GM20000 (cell line): ENCODE data around the gene ZFYVE26.

ENCODE experiments used
- DNase-seq: peaks from one replicate; pipeline ENCODE4 v3.0.0; 2012; ENCODE audit warnings: low spot score
- TF ChIP-seq, protein P1 (sequence below): IDR thresholded peaks from 2 replicates; pipeline ENCODE4 v1.5.1; 2012; ENCODE audit warnings: mild to moderate bottlenecking, control low read depth; ENCODE audit errors: extremely low read depth, missing control alignments

The ZFYVE26 gene

DNA sequence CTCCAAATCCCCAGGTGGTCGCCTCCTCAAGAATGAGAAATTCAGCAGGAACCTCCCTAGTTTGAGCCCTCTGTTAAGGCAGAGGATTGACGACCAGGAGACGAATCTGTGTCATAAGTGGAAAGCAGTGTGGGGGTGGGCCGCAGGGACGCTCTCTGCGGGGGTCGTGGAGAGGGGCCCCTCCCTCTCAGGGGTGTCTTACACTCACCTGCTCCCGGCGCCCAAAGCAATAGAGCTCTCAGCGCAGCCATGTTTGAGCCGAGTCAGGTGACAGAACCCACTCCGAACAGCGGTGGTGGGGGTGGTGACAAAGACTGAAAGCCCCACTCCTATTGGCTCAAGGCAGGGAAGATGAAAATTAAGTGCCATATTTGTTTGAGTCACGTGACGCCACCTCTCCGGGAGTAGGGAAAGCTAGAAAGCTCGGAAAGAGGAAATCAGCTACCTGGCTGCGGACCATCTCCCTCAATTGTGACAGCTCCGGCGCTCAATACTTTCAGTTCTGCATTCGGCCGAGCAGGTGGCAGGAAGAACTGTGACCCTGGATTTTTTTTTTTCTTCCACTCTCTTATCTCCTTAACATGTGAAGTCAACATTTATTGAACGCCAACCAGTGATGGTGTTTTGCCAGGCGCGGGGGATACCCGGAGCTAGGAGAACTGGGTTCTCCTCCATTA lies at the start of gene ZFYVE26:
TSS of gene ZFYVE26 (minus strand) at position 265 of the 677 bp plus-strand sequence. CDS start 627 bp downstream, outside the sequence.
- TF ChIP-seq, protein P1, sequence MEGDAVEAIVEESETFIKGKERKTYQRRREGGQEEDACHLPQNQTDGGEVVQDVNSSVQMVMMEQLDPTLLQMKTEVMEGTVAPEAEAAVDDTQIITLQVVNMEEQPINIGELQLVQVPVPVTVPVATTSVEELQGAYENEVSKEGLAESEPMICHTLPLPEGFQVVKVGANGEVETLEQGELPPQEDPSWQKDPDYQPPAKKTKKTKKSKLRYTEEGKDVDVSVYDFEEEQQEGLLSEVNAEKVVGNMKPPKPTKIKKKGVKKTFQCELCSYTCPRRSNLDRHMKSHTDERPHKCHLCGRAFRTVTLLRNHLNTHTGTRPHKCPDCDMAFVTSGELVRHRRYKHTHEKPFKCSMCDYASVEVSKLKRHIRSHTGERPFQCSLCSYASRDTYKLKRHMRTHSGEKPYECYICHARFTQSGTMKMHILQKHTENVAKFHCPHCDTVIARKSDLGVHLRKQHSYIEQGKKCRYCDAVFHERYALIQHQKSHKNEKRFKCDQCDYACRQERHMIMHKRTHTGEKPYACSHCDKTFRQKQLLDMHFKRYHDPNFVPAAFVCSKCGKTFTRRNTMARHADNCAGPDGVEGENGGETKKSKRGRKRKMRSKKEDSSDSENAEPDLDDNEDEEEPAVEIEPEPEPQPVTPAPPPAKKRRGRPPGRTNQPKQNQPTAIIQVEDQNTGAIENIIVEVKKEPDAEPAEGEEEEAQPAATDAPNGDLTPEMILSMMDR: no peak
- peak; percentile 87 for DNase-seq

DNA sequence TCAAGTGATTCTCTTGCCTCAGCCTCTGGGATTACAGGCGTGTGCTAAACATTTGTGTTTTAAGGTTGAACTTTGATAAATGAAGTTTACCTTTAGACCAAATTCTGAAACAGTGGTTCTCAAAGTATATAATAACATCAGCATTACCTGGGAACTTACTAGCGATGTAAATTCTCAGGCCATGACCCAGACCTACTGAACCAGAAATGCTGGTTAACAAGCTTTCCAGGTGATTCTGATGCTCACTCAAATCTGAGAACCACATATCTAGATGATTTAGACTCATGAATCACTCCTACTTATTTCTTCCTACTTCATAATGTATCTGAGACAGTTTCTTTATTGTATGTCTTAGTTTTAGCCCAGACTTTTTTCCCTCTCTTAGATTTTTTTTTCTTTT lies 46.8 kb upstream of the ZFYVE26 start:
- DNase-seq: no peak
- TF ChIP-seq, protein P1: no peak

DNA sequence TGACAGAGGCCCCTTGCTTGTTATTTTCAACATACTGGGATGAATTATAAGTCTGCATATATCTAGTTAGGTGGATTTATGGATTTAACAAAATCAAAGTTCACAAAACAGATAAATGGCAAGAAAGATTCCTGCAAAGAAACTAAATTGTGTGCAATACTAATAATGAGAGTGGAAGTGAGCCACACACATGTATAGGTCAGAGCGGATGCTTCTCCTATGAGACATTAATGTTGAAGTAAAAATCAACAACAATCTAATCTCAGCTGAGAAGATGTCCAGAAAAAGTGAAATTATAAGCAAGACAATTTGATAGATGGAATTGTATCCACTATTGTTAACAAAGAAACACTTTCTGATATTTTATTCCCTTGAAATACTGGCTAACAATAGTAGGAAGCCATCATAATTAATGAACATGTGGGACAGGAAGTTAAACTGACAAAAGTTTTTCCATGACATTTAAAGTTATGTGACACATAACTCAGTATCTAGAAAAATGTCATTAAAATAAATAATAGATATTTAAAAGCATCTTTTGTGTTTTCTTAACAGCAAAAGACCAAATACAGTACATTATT lies 42.9 kb upstream of the ZFYVE26 start:
- no peak for DNase-seq
- TF ChIP-seq, protein P1: no peak

DNA sequence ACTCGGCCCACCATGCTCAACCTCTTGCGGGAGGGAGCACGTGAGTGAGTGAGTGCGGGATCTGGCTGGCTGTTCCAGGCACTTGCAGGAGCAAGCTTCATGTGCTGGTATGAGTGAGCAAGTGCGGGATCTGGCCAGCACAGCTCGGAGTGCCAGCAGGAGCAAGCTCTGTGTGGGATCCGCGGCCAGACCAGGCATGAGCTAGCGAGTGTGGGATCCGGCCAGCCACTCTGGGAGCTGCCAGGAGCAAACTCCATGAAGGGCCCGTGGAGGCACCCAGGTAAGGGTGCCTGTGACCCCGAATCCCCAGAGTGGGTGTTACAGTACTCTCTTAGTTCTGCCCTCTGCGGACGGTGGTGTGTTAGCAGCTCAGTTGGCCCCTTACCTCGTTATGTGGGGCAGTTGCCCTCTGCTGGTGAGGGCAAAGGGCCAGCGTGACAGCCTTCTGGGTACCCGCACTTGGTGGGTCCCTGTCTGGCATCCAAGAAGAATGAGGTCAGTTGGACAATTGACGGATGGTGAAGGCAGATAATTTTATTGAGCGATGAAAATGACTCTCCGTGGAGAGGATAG lies 41.5 kb upstream of the ZFYVE26 start:
- TF ChIP-seq, protein P1: no peak

DNA sequence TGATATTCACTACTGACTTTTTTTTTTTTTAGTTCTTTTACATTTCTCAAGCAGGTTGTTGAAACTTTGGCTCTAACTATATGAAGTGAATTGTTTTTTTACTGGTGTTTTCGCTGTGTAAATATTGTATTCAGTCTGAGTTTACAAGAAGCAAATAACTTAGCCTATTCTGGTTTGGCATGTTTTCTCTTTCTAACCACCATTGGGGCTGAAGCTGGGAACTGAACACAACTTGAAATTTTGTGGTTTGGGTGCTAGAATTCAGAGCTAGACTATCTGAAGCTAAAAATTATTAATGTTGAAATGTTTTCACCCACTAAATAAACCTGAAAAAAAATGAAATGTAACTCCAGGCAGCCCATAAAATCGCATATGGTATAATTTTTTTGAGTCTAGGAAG lies 40.4 kb upstream of the ZFYVE26 start:
- DNase-seq: no peak
- TF ChIP-seq, protein P1: no peak

More for the DNA sequence above, 41.5 kb upstream of the ZFYVE26 start:
- DNase-seq: no peak

DNA sequence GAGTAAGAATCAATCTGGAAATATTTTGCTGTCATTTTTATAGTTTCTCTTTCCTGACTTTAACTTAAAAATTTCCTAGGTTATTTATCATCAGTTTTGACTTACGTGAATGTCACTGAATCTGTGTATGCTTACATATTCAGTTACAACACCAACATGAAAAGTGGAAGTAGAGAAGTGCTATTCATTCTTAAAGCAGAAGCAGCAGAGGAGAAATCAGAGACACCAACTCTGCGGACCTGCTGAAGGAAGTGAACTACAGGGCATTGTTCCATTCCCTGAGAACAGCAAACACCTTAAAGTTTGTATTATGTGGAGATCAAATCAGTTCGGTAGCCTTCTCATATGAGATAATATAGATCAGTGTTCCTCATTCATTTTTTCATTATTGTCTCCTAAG lies 37.3 kb upstream of the ZFYVE26 start:
- no peak for DNase-seq
- TF ChIP-seq, protein P1: no peak

DNA sequence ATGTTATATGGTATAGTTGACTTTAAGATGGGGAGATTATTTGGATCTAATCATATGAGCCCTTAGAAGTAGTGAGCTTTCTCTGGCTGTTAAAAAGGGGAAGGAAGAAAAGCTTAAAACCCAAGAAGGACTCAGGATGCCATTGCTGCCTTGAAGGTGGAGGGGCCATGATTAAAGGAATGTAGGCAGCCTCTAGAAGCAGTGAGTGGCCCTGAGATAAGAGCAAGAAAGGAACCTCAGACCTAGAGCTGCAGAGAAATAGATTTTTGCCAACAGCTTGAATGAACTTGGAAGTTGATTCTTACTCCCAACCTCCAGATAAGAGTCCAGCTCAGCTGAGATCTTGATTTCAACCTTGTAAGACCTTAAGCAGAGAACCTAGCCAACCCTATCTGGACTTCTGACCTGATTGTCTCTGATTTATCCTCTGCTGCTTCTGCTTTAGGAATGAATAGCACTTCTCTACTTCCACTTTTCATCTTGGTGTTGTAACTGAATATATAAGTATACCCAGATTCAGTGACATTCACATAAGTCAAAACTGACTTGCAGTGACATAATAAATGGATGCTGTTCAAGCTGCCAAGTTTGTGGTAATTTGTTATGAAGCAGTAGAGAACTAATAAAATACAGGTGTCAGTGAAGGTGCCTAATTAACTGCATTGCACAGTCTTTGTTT lies 36.7 kb upstream of the ZFYVE26 start:
- peak; percentile 18 for DNase-seq
- TF ChIP-seq, protein P1: no peak
